ENCODE results near the gene CCDC158. TPM values are rescaled to one million over a fixed set of nuclear protein-coding genes. Genes with fewer than 3 reads are reported as not detected.

Gene CCDC158
- total and polyA plus RNA-seq, 2 experiments from 2014 or later = 0.21 to 0.27 TPM

GRCh38 chr4:76410636-76411035, 10.3 kb downstream of the CCDC158 start:
- no peak overlapping the region for H3K4me2 ChIP-seq
- H3K27ac ChIP-seq (ENCODE audit: low read depth) = no peak overlapping the region
- H3K4me1 ChIP-seq (ENCODE audit: insufficient read depth) = no peaks in the 10 kb centered on the region
- H3K27me3 ChIP-seq (ENCODE audit: insufficient read depth) = no peaks in the 10 kb centered on the region
- no peaks in the 10 kb centered on the region for H4K20me1 ChIP-seq (replicated peaks; ENCODE audit: insufficient read depth)
- Mint-ChIP-seq H3K9me3 (peaks cover 3% of the 10 kb centered on the region; the same call in 1 of the 3 replicates), H3K4me3 (no peak overlapping the region), H3K36me3 (ENCODE audit: low read depth) (no peaks in the 10 kb centered on the region), H3K27me3 (ENCODE audit: insufficient read depth, low read depth, poor library complexity) (no peaks in the 10 kb centered on the region), H3K27ac (no peak overlapping the region), H3K4me1 (no peaks in the 10 kb centered on the region; the same call in 2 of the 3 replicates)
- ATAC-seq (no peak), DNase-seq (ENCODE audit: low spot score) (no peak)
- no peaks in the 10 kb centered on the region for H3F3A ChIP-seq (replicated peaks; ENCODE audit: low read depth)
- no peaks in the 10 kb centered on the region for H3K79me2 ChIP-seq (replicated peaks; ENCODE audit: insufficient read depth)
- no peak for TF ChIP-seq ZNF331 (CRISPR knock-in tag; IDR thresholded peaks at IDR 0.05; ENCODE audit: low read depth)
- TF ChIP-seq CTCF (conservative IDR thresholded peaks at IDR 0.05; ENCODE audit: low read depth in 2 of 2) = no peak
- no peak for TF ChIP-seq POLR2AphosphoS5 (IDR thresholded peaks at IDR 0.05; ENCODE audit: low read depth)
- no peak for TF ChIP-seq ZNF114 (CRISPR knock-in tag; IDR thresholded peaks at IDR 0.05)
- TF ChIP-seq CREB1 (CRISPR knock-in tag; IDR thresholded peaks at IDR 0.05; ENCODE audit: low read depth) = no peak
- no peak for TF ChIP-seq EZH2 (IDR thresholded peaks at IDR 0.05; ENCODE audit: low read depth, unreplicated experiment)
- TF ChIP-seq EZH2phosphoT487 (IDR thresholded peaks at IDR 0.05; ENCODE audit: unreplicated experiment) = no peak
- TF ChIP-seq ZNF462 (CRISPR knock-in tag; IDR thresholded peaks at IDR 0.05) = no peak
- no peak for TF ChIP-seq STAT1 (IDR thresholded peaks at IDR 0.05; ENCODE audit: unreplicated experiment)
- no peak for TF ChIP-seq NANOG (IDR thresholded peaks at IDR 0.05; ENCODE audit: borderline replicate concordance)
- TF ChIP-seq, protein P1, sequence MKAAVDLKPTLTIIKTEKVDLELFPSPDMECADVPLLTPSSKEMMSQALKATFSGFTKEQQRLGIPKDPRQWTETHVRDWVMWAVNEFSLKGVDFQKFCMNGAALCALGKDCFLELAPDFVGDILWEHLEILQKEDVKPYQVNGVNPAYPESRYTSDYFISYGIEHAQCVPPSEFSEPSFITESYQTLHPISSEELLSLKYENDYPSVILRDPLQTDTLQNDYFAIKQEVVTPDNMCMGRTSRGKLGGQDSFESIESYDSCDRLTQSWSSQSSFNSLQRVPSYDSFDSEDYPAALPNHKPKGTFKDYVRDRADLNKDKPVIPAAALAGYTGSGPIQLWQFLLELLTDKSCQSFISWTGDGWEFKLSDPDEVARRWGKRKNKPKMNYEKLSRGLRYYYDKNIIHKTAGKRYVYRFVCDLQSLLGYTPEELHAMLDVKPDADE (IDR thresholded peaks at IDR 0.05) = no peak
- no peak for TF ChIP-seq JUNB (IDR thresholded peaks at IDR 0.05; ENCODE audit: unreplicated experiment)
- TF ChIP-seq, protein P2, sequence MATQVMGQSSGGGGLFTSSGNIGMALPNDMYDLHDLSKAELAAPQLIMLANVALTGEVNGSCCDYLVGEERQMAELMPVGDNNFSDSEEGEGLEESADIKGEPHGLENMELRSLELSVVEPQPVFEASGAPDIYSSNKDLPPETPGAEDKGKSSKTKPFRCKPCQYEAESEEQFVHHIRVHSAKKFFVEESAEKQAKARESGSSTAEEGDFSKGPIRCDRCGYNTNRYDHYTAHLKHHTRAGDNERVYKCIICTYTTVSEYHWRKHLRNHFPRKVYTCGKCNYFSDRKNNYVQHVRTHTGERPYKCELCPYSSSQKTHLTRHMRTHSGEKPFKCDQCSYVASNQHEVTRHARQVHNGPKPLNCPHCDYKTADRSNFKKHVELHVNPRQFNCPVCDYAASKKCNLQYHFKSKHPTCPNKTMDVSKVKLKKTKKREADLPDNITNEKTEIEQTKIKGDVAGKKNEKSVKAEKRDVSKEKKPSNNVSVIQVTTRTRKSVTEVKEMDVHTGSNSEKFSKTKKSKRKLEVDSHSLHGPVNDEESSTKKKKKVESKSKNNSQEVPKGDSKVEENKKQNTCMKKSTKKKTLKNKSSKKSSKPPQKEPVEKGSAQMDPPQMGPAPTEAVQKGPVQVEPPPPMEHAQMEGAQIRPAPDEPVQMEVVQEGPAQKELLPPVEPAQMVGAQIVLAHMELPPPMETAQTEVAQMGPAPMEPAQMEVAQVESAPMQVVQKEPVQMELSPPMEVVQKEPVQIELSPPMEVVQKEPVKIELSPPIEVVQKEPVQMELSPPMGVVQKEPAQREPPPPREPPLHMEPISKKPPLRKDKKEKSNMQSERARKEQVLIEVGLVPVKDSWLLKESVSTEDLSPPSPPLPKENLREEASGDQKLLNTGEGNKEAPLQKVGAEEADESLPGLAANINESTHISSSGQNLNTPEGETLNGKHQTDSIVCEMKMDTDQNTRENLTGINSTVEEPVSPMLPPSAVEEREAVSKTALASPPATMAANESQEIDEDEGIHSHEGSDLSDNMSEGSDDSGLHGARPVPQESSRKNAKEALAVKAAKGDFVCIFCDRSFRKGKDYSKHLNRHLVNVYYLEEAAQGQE (IDR thresholded peaks at IDR 0.05; ENCODE audit: unreplicated experiment) = no peak
- H3K36me3 ChIP-seq (ENCODE audit: insufficient read depth) = no peaks in the 10 kb centered on the region
- H3K4me3 ChIP-seq = no peak overlapping the region
- H2AFZ ChIP-seq = no peak overlapping the region
- H3K9me2 ChIP-seq (ENCODE audit: insufficient read depth) = no peaks in the 10 kb centered on the region
